Middle frontal gyrus (tissue), 1 donor: ENCODE measurements around the gene CARNS1.

Experiments
- DNase-seq: peaks from one replicate; pipeline ENCODE4 v3.0.0-alpha.2; 2015; ENCODE audit warnings: low spot score; ENCODE audit errors: extremely low spot score

The CARNS1 gene

DNA sequence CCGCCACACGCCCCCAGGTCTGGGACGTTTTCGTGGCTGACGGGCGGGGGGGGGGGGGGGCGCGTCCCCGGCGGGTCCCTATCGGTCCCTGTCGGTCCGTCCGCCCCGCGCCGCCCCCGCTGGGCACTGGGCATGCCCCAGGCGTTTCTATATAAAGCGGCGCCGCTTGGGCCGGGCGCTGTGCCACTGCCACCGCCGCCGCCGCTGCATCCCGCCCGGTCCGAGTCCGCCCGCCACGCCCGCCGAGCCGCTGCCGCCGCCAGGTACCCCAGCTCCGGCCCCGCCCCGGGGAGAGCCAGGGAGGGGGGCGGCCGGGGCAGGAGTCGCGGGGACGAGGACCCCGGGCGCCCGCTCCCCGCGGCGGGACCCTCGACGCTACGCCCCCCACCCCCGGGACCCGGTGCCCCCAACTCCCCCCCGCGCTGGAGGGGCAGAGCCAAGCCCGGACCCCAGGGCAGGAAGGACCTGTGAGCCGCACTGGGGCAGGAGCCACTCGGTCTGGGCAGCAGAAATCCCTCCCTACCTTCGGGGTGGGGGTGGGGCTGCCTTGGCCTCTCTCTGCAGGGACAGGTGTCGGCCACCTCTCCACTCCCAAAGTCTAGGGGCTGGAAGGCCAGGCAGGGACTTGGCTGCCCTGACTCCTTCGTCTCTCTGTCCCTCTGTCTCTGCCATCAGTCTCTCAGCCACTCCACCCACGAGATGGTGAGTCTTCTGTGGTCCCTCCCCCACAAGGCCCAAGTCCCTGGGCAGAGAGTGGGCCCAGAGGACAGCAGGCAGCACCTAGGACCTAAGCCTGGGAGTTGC lies at the start of gene CARNS1:
TSS of gene CARNS1 (plus strand) at position 178 of the 804 bp plus-strand sequence. CDS start at position 700, 522 bp downstream.
- no peak for DNase-seq

DNA sequence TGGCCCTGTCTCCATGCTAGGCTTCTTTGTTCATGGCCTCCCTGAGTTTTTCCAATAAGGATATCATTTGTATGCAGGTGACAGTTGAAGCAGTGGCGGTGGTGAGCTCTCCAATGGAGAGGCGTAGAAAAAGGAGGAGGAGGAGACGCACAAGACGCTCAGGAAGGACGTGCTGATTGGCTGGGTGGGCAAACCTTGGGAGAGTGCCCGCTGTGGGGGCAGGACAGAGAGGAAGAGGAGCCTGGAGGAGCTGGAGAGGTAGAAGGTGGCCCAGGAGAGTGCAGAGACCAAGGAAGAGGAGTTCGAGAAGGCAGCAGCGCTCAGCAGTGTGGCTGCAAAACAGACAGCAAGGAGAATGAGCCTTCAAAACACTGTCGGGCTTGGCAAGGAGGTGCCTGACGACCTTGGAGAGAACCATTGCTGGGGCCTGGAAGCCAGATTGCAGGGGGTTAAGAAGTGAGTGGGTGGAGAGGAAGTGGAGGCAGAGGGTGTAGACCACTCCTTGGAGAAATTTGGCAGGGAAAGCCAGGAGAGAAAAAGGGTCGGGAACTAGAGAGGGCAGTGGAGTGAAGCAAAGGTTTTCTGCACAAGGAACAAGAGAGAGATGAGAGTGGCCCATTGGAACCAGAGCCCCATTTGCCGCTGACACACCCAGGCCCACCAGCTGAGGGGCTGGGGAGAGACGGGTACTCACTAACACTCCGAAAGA lies 49.6 kb upstream of the CARNS1 start:
- no peak for DNase-seq

- no peak for DNase-seq
Observed at GRCh38 chr11:67366546-67366945, 48.9 kb upstream of the CARNS1 start.

DNA sequence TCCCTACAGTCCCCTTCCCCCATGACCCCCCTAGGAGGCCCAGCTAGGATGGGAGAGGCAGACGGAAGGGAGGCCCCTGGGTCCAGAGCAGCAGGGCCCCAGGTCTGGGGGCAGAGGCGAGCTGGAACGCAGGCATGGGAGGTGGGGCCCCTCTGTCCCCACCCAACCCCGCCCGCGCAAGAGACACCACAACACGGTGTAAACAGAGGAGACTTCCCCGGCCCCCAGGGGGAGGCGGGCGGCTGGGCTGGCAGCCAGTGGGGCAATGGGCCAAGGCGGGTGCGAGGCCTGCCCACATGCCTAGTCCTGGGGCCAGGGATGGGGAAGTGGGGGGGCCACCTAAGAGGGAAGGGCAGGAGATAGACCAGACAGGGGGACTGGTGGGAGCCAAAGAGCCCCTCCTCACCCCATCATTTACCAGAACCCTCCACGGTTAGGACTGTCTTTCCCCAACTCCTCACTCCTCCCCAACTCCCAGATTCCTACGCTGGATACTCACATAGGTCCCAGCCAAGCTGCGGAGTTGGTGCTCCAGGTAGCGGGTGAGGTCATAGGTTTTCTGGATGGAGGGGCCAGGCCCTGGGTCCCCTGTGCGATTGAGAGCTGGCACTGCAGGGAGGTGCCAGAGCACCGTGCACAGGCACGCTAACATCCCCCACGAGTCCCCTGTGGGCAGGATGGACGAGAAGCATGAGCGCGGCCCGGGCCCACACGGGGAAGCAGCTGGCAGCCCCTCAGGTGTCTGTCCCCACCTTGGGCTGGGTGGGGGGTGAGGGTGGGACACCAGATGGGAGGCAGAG lies 48.3 kb upstream of the CARNS1 start:
- DNase-seq = no peak

GRCh38 chr11:67367761-67368227 lies 47.7 kb upstream of the CARNS1 start:
- no peak for DNase-seq

GRCh38 chr11:67368621-67369020 lies 46.9 kb upstream of the CARNS1 start:
- no peak for DNase-seq

GRCh38 chr11:67369275-67369674 lies 46.2 kb upstream of the CARNS1 start:
- no peak for DNase-seq

- no peak for DNase-seq
Observed at GRCh38 chr11:67369801-67370284, 45.6 kb upstream of the CARNS1 start.

DNA sequence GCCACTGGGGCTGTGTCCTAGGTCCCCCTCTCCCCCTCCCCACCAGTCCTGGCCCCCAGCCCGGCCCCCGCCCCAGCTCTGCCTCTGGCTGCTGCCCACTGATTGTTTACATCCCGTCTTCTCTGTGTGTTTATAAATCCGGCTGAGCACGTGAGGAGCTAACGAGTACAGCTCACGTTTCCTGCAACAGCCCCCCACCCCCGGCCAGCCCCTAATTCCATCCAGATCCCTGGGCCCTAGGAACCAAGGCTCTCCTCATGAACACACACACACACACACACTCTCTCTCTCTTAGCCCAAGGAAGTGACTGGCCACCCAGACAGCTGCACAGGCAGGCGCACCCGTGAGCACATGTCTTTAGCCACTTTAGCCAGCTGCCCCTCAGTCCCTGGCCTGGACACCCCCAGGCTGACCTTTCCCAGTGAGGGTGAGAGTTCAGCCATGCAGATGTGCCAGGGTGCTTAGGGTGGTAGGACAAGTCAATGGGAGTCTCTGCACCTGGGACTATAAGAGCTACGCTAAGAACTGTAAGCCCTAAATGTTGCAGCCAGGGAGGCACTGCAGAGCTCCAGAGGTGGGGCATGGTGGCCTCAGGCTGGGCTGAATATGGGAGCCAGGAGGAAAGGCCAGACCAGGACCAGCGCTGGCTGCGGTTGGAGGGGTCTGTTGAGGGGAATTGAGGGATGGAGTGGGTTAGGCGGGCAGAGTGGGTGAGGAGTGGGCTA lies 45.0 kb upstream of the CARNS1 start:
- DNase-seq = no peak

- DNase-seq = no peak
Observed at GRCh38 chr11:67371189-67371910, 44.1 kb upstream of the CARNS1 start.

GRCh38 chr11:67371911-67372320 lies 43.6 kb upstream of the CARNS1 start:
- DNase-seq = no peak

DNA sequence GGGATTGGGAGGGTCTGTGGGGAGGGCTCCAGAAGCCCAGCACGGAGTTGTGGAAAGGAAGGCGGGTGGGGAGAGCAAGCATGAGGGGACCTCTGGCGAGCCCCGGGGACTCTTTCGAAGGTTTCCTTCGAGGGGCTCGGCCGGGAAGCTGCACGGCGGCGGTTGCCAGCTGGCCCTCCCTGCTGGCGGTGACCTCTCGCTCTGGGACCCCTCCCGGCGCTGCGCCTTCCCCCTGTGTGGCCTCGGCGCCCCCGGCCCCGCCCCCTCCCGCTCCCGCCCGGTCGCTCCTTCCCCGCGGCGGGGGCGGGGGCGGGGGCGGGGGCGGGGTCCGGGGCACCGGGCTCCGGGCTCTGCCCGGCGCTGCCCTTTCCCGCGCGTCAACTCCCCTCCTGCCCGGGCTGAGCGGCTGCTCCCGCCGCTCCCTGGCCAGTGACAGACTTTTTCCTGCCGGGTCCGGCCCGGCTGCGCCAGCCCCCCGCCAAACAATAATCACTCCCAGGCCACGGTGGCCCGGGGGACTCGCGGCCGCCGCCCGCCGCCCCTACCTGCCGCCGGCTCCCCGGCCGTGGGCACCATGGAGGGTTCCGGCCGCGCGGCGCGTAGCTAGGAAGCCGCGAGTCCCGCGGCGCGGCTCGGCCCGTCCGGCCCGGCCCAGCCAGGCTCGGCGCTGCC lies 43.0 kb upstream of the CARNS1 start:
- DNase-seq = no peak

- DNase-seq = no peak
Observed at GRCh38 chr11:67372993-67373647, 42.4 kb upstream of the CARNS1 start, which contains the start of gene CLCF1. TSS of gene CLCF1 (minus strand) at chr11:67373598. CDS start at chr11:67373539, 59 bp downstream.

DNA sequence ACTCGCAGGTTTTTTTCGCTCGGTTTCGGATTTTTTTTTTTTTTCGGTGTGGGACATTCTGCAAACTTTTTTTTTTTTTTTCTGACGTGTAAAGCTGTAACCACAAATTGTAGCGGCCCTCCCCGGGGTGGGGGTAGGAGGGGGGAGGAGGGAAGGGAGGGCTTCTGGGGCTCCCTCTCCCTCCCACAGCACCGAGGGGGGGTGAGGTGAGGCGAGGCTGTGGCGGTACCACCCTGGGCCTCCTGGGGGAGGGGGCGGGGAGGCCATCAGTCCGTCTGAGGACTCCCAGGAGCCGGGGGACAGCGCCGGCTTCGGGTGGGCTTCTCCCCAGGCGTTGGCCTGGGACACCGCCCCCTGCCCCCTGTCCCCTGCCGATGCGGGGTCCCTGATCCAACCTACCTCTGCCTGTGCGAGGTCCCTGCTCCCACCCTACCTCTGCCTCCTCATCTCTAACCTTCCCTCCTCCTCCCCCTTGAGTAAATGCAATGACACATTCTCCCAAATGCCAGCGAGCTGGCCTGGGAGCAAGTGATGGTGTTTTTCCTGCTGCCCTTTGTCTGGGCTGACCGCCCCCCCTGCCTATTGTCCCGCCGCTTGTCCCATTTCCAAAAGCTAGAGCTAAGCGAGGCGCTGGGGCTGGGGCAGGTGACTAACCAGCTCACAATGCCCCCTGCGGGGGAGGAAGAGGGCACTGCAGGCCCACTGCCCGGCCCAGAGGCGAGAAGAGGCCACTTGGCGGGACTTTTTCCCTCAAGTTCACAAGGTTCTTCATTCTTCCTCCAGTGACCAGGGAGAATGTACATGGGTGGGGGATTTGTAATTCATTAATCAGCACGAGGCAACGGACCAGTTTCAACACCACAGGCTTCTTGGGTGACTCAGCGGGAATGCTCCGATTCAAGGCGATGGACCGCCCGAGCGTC lies 41.6 kb upstream of the CARNS1 start:
- DNase-seq = no peak

DNA sequence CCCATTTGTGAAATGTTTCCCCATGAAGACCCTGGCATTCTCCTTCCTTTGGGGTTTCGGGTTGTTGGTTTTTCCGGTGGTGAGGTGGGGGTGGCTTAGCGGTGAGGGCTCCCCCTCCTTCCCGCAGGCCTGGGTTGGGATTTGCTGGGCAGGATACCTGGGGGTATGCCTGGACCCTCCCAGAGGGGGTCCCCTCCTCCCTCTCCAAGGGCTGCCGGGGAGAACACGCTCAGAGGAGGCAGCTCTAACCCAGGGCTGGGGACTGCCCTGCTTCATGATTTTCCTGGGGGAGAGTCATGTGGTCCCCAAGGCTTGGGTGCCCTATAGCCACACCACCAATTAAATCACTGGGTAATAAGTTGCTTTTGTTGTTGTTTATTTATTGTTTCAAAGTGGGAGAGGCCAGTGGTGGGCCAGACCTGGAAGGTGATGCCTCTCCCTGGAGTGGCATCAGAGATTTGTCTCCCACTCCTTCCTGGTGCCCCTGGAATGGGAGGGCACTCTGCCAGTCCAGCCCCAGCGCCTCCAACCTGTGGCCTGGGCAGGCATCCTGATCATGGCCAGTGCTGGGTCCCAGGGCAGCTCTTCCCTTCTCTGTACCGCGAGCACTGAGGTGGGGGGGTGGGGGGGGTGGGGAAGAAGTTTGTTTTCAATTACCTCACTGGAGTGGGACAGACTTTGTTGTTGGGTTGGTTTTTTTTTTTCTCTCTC lies 40.8 kb upstream of the CARNS1 start:
- no peak for DNase-seq

- DNase-seq = no peak
Observed at GRCh38 chr11:67375320-67376055, 40.0 kb upstream of the CARNS1 start.
